ENCODE data around the gene SAMD7. TPM values are rescaled to one million over a fixed set of nuclear protein-coding genes. Genes with fewer than 3 reads are reported as not detected.

SAMD7 gene
- total RNA-seq, 2 experiments from 2014 or later = 0.93 to 1.1 TPM

GRCh38 chr3:169879013-169879557, 32.3 kb upstream of the SAMD7 start:
- Histone ChIP-seq H3K4me2 (ENCODE audit: low read length) (no peak overlapping the region), H2AFZ (ENCODE audit: low read length) (no peak overlapping the region), H3K4me3 (ENCODE audit: low read depth, low read length, poor library complexity, severe bottlenecking) (no peak overlapping the region), H3K27ac (ENCODE audit: low read depth, low read length, poor library complexity, severe bottlenecking) (no peak overlapping the region), H3K9me3 (ENCODE audit: low read length) (peaks cover 21% of the 10 kb centered on the region; the same call in 1 of the 2 replicates), H3K79me2 (ENCODE audit: insufficient read depth, low read depth, low read length) (no peaks in the 10 kb centered on the region), H3K36me3 (ENCODE audit: insufficient read depth, low read length) (no peaks in the 10 kb centered on the region; the same call in 1 of the 2 replicates), H3K4me1 (ENCODE audit: insufficient read depth, low read length, poor library complexity, severe bottlenecking) (peaks cover 7% of the 10 kb centered on the region), H3K9me2 (ENCODE audit: insufficient read depth, low read length) (no peaks in the 10 kb centered on the region), H4K20me1 (ENCODE audit: insufficient read depth, low read length) (no peaks in the 10 kb centered on the region)
- BruUV-seq (replicated peaks) = no TSS peak
- POLR2A ChIA-PET = no interaction called here
- CTCF ChIA-PET (ENCODE audit: unreplicated experiment) = no interaction called here
- TF ChIP-seq CTCF (conservative IDR thresholded peaks at IDR 0.05; ENCODE audit: low read length) = no peak
- TF ChIP-seq EZH2phosphoT487 (IDR thresholded peaks at IDR 0.05; ENCODE audit: borderline replicate concordance, low read depth, low read length) = no peak
- intact Hi-C loops (cut with micrococcal nuclease; ENCODE audit: unreplicated experiment) = no loop called here
- DNase-seq (ENCODE audit: low spot score) = no peak

- POLR2A ChIA-PET = interaction anchor here (1.3 to 2.3 kb wide), 4 partner anchors 11 to 28 kb away, joined by 5 to 10 read pairs (median 8); no protein-coding TSS in a partner anchor
- BruUV-seq (replicated peaks) = no TSS peak
Observed at GRCh38 chr3:169879845-169880575, 31.4 kb upstream of the SAMD7 start.

More at GRCh38 chr3:169879845-169880575, 31.4 kb upstream of the SAMD7 start:
- Histone ChIP-seq H3K27ac (ENCODE audit: low read depth, low read length, poor library complexity, severe bottlenecking) (no peak overlapping the region), H2AFZ (ENCODE audit: low read length) (no peak overlapping the region), H3K4me1 (ENCODE audit: insufficient read depth, low read length, poor library complexity, severe bottlenecking) (peaks cover 7% of the 10 kb centered on the region), H3K36me3 (ENCODE audit: insufficient read depth, low read length) (no peaks in the 10 kb centered on the region; the same call in 1 of the 2 replicates), H3K79me2 (ENCODE audit: insufficient read depth, low read depth, low read length) (no peaks in the 10 kb centered on the region), H3K4me2 (ENCODE audit: low read length) (no peak overlapping the region), H3K4me3 (ENCODE audit: low read depth, low read length, poor library complexity, severe bottlenecking) (no peak overlapping the region), H3K9me3 (ENCODE audit: low read length) (peaks cover 21% of the 10 kb centered on the region; the same call in 1 of the 2 replicates), H3K9me2 (ENCODE audit: insufficient read depth, low read length) (no peaks in the 10 kb centered on the region), H4K20me1 (ENCODE audit: insufficient read depth, low read length) (no peaks in the 10 kb centered on the region)
- no peak for DNase-seq (ENCODE audit: low spot score)
- intact Hi-C loops (cut with micrococcal nuclease; ENCODE audit: unreplicated experiment) = no loop called here
- CTCF ChIA-PET (ENCODE audit: unreplicated experiment) = no interaction called here
- TF ChIP-seq EZH2phosphoT487 (IDR thresholded peaks at IDR 0.05; ENCODE audit: borderline replicate concordance, low read depth, low read length) (no peak), CTCF (conservative IDR thresholded peaks at IDR 0.05; ENCODE audit: low read length) (no peak)

All from OCI-LY7 (cell line).